ENCODE measurements around the gene BMX.

The BMX gene

DNA sequence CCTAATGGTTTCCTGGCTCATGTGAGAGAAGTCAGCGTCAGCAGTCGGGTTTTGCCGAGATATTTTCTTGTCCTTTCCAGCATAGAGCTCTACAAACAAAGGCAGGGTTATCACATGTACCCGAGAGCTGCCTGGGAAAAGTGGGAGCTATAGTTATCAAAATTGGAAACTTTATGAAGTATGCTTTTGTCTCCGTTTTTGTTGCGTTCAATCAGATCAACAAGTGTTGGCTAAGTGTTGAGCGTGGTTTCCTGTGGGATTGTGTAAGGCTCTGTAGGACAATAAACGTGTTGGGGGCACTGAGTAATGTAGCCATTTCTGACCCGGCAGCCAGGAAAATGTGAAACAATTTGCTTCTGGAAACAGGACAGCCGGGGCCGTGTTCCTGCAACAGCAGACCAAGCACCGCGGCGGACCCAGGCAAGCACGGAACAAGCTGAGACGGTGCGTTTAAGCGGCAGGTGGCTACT lies at the start of gene BMX:
BMX (plus strand) TSS at position 311 of the 470 bp plus-strand sequence. CDS start 7,547 bp downstream, outside the sequence.
- H3K4me1 ChIP-seq (ENCODE audit: low read depth, poor library complexity, severe bottlenecking): no peaks in the 10 kb centered on the region

DNA sequence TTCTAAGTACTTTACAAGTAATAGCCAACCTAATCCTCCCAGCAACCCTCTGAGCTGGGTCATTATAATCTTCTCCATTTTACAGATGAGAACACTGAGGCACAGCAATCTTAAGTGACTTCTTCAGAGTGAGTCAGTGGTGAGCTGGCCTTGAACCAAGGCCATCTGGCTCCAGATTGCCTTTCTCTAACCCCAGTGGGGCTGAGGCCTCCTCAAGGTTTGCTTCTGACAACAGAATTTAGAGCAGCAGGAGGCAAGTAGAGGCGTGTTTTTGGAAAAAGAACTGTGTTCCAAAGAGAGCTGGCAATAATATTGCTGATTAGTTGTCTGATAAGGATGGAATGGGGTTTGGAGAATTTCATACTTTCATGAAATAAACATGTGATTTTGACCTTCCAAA lies 48.7 kb upstream of the BMX start:
- H2AFZ ChIP-seq (ENCODE audit: low read depth): no peak overlapping the region
- H3K27ac ChIP-seq: no peak overlapping the region
- no peaks in the 10 kb centered on the region for H3K36me3 ChIP-seq (ENCODE audit: insufficient read depth)
- no peaks in the 10 kb centered on the region for H3K27me3 ChIP-seq (ENCODE audit: insufficient read depth, low read depth)
- H4K20me1 ChIP-seq (ENCODE audit: insufficient read depth): no peaks in the 10 kb centered on the region
- H3K9ac ChIP-seq: no peak overlapping the region
- H3K79me2 ChIP-seq (ENCODE audit: insufficient read depth, low read depth): no peaks in the 10 kb centered on the region
- no peak overlapping the region for H3K4me3 ChIP-seq (IDR thresholded peaks at IDR 0.05; ENCODE audit: insufficient read depth, low read depth, low read length)
- no peaks in the 10 kb centered on the region for H3K4me1 ChIP-seq (ENCODE audit: low read depth, poor library complexity, severe bottlenecking)
- TF ChIP-seq, protein P1, sequence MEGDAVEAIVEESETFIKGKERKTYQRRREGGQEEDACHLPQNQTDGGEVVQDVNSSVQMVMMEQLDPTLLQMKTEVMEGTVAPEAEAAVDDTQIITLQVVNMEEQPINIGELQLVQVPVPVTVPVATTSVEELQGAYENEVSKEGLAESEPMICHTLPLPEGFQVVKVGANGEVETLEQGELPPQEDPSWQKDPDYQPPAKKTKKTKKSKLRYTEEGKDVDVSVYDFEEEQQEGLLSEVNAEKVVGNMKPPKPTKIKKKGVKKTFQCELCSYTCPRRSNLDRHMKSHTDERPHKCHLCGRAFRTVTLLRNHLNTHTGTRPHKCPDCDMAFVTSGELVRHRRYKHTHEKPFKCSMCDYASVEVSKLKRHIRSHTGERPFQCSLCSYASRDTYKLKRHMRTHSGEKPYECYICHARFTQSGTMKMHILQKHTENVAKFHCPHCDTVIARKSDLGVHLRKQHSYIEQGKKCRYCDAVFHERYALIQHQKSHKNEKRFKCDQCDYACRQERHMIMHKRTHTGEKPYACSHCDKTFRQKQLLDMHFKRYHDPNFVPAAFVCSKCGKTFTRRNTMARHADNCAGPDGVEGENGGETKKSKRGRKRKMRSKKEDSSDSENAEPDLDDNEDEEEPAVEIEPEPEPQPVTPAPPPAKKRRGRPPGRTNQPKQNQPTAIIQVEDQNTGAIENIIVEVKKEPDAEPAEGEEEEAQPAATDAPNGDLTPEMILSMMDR (conservative IDR thresholded peaks at IDR 0.05; ENCODE audit: low read depth, low read length): no peak
- no peak overlapping the region for H3K4me2 ChIP-seq

More for the DNA sequence above, at the start of gene BMX:
- no peak within 1 kb of the TSS for H3K9ac ChIP-seq
- no peaks in the 10 kb centered on the region for H4K20me1 ChIP-seq (ENCODE audit: insufficient read depth)
- H3K27me3 ChIP-seq (ENCODE audit: insufficient read depth, low read depth): no peaks in the 10 kb centered on the region
- H3K36me3 ChIP-seq (ENCODE audit: insufficient read depth): no peaks in the 10 kb centered on the region
- H3K4me2 ChIP-seq: no peak within 1 kb of the TSS
- no peaks in the 10 kb centered on the region for H3K79me2 ChIP-seq (ENCODE audit: insufficient read depth, low read depth)
- TF ChIP-seq, protein P1 (conservative IDR thresholded peaks at IDR 0.05; ENCODE audit: low read depth, low read length): no peak
- H2AFZ ChIP-seq (ENCODE audit: low read depth): no peak within 1 kb of the TSS
- no peak within 1 kb of the TSS for H3K27ac ChIP-seq
- no peak within 1 kb of the TSS for H3K4me3 ChIP-seq (IDR thresholded peaks at IDR 0.05; ENCODE audit: insufficient read depth, low read depth, low read length)

DNA sequence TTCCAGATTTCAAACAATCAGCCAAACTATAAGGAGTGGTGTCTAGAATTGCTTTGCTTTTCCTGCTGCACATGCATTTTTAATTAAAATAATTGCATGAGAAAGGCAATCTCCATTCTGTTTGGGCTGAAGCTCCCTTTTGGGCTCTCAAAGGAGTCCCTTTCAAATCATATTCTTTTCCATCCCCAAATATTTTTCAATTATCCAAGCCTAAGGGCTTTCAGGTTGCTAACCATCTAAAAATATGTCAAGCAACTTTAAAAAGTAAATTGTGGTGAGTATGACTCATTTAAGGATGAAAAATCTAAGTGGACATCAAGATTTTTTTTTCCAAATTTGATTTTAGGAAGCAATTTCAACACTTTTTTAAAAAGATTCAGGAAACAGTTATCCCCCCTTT lies 35.9 kb upstream of the BMX start:
- TF ChIP-seq, protein P1 (conservative IDR thresholded peaks at IDR 0.05; ENCODE audit: low read depth, low read length): no peak
- H3K27me3 ChIP-seq (ENCODE audit: insufficient read depth, low read depth): no peaks in the 10 kb centered on the region

DNA sequence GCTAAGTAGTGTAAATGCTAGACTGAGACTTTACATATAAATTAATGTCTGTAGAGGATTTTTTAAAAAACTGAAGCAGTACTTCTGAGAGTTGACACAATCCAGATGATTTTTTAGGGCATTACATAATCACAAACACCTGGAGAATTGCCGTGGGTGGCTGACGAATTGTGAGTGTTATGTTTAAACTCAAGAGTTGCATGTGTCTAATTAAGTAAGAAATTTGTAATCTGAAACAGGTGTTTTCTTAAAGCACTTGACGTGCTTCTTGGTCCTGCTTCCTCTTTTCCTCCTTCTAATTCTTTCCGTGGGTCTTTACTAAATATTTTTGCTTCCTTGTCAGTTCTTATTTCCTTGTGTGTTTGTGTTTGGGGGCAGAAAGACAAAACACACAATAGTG lies 35.3 kb upstream of the BMX start:
- H3K4me1 ChIP-seq (ENCODE audit: low read depth, poor library complexity, severe bottlenecking): no peaks in the 10 kb centered on the region
- TF ChIP-seq, protein P1 (conservative IDR thresholded peaks at IDR 0.05; ENCODE audit: low read depth, low read length): no peak
- H3K27ac ChIP-seq: no peak overlapping the region
- H3K79me2 ChIP-seq (ENCODE audit: insufficient read depth, low read depth): no peaks in the 10 kb centered on the region
- no peaks in the 10 kb centered on the region for H3K27me3 ChIP-seq (ENCODE audit: insufficient read depth, low read depth)
- no peak overlapping the region for H2AFZ ChIP-seq (ENCODE audit: low read depth)
- no peak overlapping the region for H3K9ac ChIP-seq
- no peak overlapping the region for H3K4me3 ChIP-seq (IDR thresholded peaks at IDR 0.05; ENCODE audit: insufficient read depth, low read depth, low read length)
- no peaks in the 10 kb centered on the region for H4K20me1 ChIP-seq (ENCODE audit: insufficient read depth)
- no peak overlapping the region for H3K4me2 ChIP-seq
- no peaks in the 10 kb centered on the region for H3K36me3 ChIP-seq (ENCODE audit: insufficient read depth)

More for the DNA sequence above, 35.9 kb upstream of the BMX start:
- H3K79me2 ChIP-seq (ENCODE audit: insufficient read depth, low read depth): no peaks in the 10 kb centered on the region
- H3K4me1 ChIP-seq (ENCODE audit: low read depth, poor library complexity, severe bottlenecking): no peaks in the 10 kb centered on the region
- H4K20me1 ChIP-seq (ENCODE audit: insufficient read depth): no peaks in the 10 kb centered on the region
- no peak overlapping the region for H3K4me2 ChIP-seq
- H3K4me3 ChIP-seq (IDR thresholded peaks at IDR 0.05; ENCODE audit: insufficient read depth, low read depth, low read length): no peak overlapping the region
- H3K27ac ChIP-seq: no peak overlapping the region
- H3K36me3 ChIP-seq (ENCODE audit: insufficient read depth): no peaks in the 10 kb centered on the region
- no peak overlapping the region for H3K9ac ChIP-seq
- no peak overlapping the region for H2AFZ ChIP-seq (ENCODE audit: low read depth)
